ENCODE data around the gene KLHL26.
A peak's percentile ranks its signal among the peaks of the same experiment; 100 is the strongest.

The KLHL26 gene

DNA sequence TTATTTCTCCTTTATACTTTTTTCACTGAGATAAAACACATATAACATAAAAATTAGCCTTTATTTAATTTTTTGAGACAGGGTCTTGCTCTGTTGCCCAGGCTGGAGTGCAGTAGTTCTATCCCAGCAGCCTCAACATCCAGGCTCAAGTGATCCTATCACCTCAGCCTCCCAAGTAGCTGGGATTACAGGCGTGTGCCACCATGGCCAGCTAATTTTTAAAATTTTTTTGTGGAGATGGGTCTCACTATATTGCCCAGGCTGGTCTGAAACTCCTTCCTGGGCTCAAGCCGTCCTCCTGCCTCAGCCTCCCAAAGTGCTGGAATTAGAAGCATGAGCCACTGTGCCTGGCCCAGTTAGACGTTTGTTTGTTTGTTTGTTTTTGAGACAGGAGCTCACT is 75.1 kb downstream of the KLHL26 start:
- Histone ChIP-seq H3K27ac (ENCODE audit: extremely low read depth, low read depth, low read length) (no peak overlapping the region), H3K4me3 (ENCODE audit: low read depth, low read length) (no peak overlapping the region), H3K9me3 (ENCODE audit: control insufficient read depth, insufficient read depth, low read depth, low read length) (no peaks in the 10 kb centered on the region), H3K36me3 (ENCODE audit: control insufficient read depth in 2 of 2, insufficient read depth in 1 of 2, low read length in 2 of 2) (no peaks in the 10 kb centered on the region), H3K4me1 (ENCODE audit: control insufficient read depth, insufficient read depth, low read length) (no peaks in the 10 kb centered on the region)
- CTCF ChIA-PET = interaction anchor here (0.5 kb wide), 1 partner anchor 216 kb away, joined by 3 read pairs; no protein-coding TSS in a partner anchor
- TF ChIP-seq ZNF660 (tag by site-specific recombination; IDR thresholded peaks at IDR 0.05) (no peak), ZNF140 (tag by site-specific recombination; IDR thresholded peaks at IDR 0.05) (no peak), ZNF335 (tag by site-specific recombination; conservative IDR thresholded peaks at IDR 0.05) (no peak), ZNF121 (tag by site-specific recombination; IDR thresholded peaks at IDR 0.05) (peak; percentile 88), ZNF777 (tag by site-specific recombination; IDR thresholded peaks at IDR 0.05; ENCODE audit: borderline replicate concordance) (no peak)
- POLR2A ChIA-PET = interaction anchor here (1.1 kb wide), 1 partner anchor 141 kb away, joined by 3 read pairs; no protein-coding TSS in a partner anchor

DNA sequence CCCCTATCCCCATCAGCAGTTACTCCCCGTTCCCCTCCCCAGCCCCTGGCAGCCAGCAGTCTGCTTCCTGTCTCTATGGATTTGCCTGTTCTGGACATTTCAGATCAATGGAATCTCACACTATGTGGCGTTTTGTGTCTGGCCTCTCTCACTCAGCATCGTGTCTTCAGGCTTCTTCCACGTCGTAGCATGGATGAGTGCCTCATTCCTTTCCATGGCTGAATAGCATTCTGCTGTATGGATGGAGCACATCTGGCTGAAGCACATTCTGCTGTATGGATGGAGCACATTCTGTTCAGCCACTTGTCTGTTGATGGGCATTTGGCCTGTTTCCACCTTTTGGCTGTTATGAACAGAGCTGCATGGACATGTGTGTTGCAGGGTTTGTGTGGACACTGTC is 76.2 kb downstream of the KLHL26 start:
- CTCF ChIA-PET = interaction anchor here (1.1 kb wide), 1 partner anchor 10 kb away, joined by 4 read pairs; no protein-coding TSS in a partner anchor
- no peaks in the 10 kb centered on the region for H3K9me3 ChIP-seq (ENCODE audit: control insufficient read depth, insufficient read depth, low read depth, low read length)
- H3K36me3 ChIP-seq (ENCODE audit: control insufficient read depth in 2 of 2, insufficient read depth in 1 of 2, low read length in 2 of 2) = no peaks in the 10 kb centered on the region
- TF ChIP-seq ZNF513 (tag by site-specific recombination; IDR thresholded peaks at IDR 0.05) (no peak), ZNF423 (tag by site-specific recombination; IDR thresholded peaks at IDR 0.05) (no peak), ZNF266 (tag by site-specific recombination; IDR thresholded peaks at IDR 0.05; ENCODE audit: low read depth) (no peak)
- H3K27ac ChIP-seq (ENCODE audit: extremely low read depth, low read depth, low read length) = no peak overlapping the region
- POLR2A ChIA-PET = no interaction called here
- no peaks in the 10 kb centered on the region for H3K4me1 ChIP-seq (ENCODE audit: control insufficient read depth, insufficient read depth, low read length)
- H3K4me3 ChIP-seq (ENCODE audit: low read depth, low read length) = no peak overlapping the region

DNA sequence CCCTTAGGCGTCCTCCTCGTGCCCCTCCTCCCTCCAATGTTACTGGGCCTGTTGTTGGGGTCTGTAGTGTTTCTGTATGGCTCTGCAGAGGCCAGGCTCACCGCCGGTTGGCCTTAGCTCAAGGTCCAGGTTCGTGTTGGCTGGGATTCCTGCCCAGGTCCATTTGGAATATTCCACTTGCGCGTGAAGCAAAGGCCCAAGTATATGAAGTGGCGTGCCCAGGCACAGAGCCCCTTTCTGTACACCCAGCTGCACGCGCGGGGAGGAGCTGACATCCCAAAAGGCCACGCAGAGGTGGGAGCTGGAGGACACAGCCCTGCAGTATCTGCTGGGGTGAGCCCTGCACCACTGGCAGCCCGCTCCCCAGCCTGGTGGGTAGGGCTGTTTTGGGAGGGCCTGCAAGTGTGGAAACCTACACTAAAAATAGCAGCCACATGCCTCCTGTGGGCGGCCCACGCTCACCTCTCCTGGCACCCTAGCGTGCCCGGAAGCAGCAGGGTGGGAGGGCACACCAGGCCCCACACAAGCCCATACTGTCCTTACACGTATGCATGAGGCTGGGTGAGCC is 76.8 kb downstream of the KLHL26 start:
- POLR2A ChIA-PET = no interaction called here
- TF ChIP-seq PATZ1 (tag by site-specific recombination; IDR thresholded peaks at IDR 0.05) = no peak
- TF ChIP-seq, protein P1, sequence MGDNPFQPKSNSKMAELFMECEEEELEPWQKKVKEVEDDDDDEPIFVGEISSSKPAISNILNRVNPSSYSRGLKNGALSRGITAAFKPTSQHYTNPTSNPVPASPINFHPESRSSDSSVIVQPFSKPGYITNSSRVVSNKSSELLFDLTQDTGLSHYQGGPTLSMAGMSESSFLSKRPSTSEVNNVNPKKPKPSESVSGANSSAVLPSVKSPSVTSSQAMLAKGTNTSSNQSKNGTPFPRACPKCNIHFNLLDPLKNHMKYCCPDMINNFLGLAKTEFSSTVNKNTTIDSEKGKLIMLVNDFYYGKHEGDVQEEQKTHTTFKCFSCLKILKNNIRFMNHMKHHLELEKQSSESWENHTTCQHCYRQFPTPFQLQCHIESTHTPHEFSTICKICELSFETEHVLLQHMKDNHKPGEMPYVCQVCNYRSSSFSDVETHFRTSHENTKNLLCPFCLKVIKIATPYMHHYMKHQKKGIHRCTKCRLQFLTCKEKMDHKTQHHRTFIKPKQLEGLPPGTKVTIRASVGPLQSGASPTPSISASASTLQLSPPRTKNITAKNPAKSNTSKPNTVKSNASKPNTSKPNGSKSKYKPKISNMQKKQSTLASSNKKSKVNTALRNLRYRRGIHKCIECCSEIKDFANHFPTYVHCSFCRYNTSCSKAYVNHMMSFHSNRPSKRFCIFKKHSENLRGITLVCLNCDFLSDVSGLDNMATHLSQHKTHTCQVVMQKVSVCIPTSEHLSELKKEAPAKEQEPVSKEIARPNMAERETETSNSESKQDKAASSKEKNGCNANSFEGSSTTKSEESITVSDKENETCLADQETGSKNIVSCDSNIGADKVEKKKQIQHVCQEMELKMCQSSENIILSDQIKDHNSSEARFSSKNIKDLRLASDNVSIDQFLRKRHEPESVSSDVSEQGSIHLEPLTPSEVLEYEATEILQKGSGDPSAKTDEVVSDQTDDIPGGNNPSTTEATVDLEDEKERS (tag by site-specific recombination; IDR thresholded peaks at IDR 0.05) = no peak
- TF ChIP-seq, protein P2, sequence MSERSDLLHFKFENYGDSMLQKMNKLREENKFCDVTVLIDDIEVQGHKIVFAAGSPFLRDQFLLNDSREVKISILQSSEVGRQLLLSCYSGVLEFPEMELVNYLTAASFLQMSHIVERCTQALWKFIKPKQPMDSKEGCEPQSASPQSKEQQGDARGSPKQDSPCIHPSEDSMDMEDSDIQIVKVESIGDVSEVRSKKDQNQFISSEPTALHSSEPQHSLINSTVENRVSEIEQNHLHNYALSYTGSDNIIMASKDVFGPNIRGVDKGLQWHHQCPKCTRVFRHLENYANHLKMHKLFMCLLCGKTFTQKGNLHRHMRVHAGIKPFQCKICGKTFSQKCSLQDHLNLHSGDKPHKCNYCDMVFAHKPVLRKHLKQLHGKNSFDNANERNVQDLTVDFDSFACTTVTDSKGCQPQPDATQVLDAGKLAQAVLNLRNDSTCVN (tag by site-specific recombination; optimal IDR thresholded peaks at IDR 0.05) = no peak
- no peaks in the 10 kb centered on the region for H3K36me3 ChIP-seq (ENCODE audit: control insufficient read depth in 2 of 2, insufficient read depth in 1 of 2, low read length in 2 of 2)
- H3K27ac ChIP-seq (ENCODE audit: extremely low read depth, low read depth, low read length) = no peak overlapping the region
- no peaks in the 10 kb centered on the region for H3K9me3 ChIP-seq (ENCODE audit: control insufficient read depth, insufficient read depth, low read depth, low read length)
- CTCF ChIA-PET = interaction anchor here (1.1 kb wide), 1 partner anchor 11 kb away, joined by 4 read pairs; no protein-coding TSS in a partner anchor
- no peaks in the 10 kb centered on the region for H3K4me1 ChIP-seq (ENCODE audit: control insufficient read depth, insufficient read depth, low read length)
- no peak overlapping the region for H3K4me3 ChIP-seq (ENCODE audit: low read depth, low read length)

All from HEK293 (cell line).